ENCODE data around the gene TFIP11.
"Not testable (repeated sequence)": the region's sequence is repeated elsewhere in the genome, so short reads cannot be mapped to it uniquely, and the experiment has no call there.

Gene TFIP11

DNA sequence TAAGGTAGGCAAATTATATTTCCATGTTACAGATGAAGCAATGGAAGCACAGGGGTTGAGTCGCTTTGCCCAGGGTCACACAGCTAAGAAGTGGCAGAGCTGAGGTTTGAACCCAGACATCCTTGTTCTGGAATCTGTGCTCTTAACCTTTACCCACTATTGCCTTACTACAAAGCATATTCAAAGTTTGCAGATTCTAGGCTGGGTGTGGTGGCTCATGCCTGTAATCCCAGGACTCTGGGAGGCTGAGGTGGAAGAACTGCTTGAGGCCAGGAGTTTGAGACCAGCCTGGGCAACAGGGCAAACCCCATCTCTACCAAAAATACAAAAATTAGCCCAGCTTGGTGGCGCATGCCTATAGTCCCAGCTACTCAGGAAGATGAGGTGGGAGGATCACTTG is 27.8 kb upstream of the TFIP11 start:
- DNase-seq, result no peak

DNA sequence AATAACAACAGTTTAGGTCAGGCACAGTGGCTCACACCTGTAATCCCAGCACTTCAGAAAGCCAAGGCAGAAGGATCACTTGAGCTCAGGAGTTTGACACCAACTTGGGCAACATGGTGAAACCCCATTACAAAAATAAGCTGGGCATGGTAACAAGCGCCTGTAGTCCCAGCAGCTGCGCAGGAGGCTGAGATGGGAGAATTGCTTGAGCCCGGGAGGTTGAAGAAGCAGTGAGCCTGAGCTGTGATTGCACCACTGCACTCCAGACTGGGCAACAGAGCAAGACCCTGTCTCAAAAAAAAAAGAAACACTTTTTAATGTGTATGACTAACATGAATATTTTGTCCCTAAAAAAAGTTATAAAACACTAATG is 24.5 kb upstream of the TFIP11 start:
- DNase-seq, result no peak

- no peak for DNase-seq
Measured at GRCh38 chr22:26536056-26536761, 23.9 kb upstream of the TFIP11 start.

GRCh38 chr22:26535603-26535908 is 23.3 kb upstream of the TFIP11 start:
- DNase-seq, result no peak

GRCh38 chr22:26534874-26535602 is 22.8 kb upstream of the TFIP11 start:
- no peak for DNase-seq

GRCh38 chr22:26534171-26534855 is 22.0 kb upstream of the TFIP11 start:
- no peak for DNase-seq

GRCh38 chr22:26529345-26529744 is 17.1 kb upstream of the TFIP11 start:
- DNase-seq, result no peak

- DNase-seq, result not testable (repeated sequence)
Measured at GRCh38 chr22:26528518-26528917, 16.2 kb upstream of the TFIP11 start.

- DNase-seq, result no peak
Measured at GRCh38 chr22:26527574-26528465, 15.5 kb upstream of the TFIP11 start.

DNA sequence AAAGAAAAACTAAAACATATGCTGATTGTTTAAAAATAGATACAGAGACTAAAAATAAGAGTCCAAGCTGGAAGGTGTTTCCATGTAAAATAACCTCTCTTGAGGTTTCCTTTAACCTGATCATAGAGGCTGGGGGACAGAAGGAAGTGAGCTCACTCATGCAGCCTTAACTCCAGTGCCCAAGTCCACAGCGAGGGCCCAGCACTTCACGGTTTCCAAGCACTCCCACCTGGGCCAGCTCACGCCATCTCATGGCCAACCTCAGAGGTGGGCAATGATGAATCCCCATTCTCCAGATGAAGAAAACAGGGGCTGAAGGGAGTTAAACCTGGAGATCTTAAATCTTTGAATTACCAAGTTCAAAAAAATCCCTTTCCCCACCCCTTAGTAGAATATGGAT is 14.9 kb upstream of the TFIP11 start:
- no peak for DNase-seq

- DNase-seq, result no peak
Measured at GRCh38 chr22:26525946-26526564, 13.8 kb upstream of the TFIP11 start.

DNA sequence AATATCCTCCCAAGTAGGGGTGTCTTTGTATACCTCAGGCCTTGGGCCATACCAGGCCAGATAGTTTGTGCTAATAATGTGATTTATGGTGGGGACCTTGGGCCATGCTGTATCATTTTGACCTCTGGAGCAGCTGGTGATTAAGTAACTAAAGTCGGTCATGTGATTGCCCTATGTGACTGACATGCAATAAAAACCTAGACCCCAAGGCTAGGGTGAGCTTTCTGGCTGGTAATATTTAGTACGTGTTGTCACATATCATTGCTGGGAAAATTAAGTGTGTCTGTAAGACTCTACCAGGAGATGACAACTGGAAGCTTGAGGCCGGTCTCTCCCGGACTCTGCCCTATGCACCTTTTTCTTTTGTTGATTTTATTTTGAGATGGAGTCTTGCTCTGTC is 12.6 kb upstream of the TFIP11 start:
- DNase-seq, result no peak

GRCh38 chr22:26522592-26522991 is 10.3 kb upstream of the TFIP11 start:
- DNase-seq, result no peak

GRCh38 chr22:26522012-26522411 is 9.7 kb upstream of the TFIP11 start:
- DNase-seq, result no peak

- no peak for DNase-seq
Measured at GRCh38 chr22:26517429-26517828, 5.2 kb upstream of the TFIP11 start.

DNA sequence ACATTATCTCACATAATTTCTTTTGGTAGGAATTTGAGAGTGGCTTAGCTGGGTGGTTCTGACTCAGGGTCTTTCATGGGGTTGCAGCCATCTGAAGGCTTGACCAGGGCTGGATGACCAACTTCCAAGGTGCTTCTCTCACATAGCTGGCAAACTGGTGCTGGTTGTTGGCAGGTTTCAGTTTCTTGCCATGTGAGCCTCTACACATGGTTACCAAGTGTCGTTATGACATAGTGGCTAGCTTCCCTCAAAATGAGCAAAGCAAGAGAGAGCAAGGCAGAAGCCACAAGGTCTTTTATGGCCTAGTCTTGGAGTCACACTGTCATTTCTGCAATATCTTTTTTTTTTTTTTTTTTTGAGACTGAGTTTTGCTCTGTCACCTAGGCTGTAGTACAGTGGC is 4.2 kb upstream of the TFIP11 start:
- DNase-seq, result no peak

- no peak for DNase-seq
Measured at GRCh38 chr22:26515931-26516330, 3.7 kb upstream of the TFIP11 start.

DNA sequence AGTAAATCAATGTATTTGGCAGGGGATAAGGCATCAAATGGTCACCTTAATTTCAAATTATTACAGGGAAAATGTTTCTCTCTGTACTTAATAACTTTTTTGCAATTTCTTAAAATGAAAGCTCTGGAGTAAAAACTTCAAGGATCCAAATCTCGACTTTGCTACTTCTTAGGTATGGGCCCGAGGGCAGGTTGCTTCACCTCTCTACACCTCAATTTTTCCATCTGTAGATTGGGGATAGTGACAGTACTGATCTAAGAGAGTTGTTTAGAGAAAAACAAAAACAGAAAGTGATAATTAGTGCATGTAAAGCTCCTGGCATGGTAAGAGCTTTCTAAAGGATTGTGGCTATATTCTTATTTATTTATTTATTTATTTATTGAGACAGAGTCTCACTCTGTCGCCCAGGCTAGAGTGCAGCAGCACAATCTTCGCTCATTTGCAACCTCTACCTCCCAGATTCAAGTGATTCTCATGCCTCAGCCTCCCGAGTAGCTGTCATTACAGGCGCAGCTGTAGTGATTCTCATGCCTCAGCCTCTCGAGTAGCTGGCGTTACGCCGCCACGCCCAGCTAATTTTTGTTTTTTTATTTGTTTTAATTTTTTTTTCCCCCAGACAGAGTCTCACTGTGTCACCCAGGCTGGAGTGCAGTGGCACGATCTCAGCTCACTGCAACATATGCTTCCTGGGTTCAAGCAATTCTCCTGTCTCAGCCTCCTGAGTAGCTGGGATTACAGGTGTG is 2.3 kb upstream of the TFIP11 start:
- no peak for DNase-seq

GRCh38 chr22:26513838-26514237 is 1.6 kb upstream of the TFIP11 start:
- no peak for DNase-seq

DNA sequence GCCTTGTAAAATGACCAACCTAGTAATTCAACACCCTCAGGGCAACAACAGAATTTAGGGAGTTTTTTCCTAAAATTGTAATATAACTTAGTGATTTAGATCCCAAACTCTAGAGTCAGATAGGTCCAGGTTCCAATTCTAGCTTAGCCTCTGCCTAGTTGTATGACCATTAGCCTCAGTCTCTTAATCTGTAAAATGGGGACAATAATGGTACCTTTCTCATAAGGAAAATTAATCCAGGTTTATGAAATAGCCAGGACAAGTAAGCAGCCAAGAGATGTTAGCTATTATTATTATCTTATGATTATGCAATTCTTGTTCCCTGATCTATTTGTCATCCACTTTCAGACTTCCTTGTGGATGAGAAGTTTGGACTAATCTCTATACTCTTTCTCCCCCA is 4.1 kb downstream of the TFIP11 start:
- no peak for DNase-seq

GRCh38 chr22:26503758-26504157 is 8.5 kb downstream of the TFIP11 start:
- DNase-seq, result no peak
